K562 (cell line): ENCODE measurements around the gene SREBF1. TPM values are rescaled to one million over a fixed set of nuclear protein-coding genes. Genes with fewer than 3 reads are reported as not detected.

Experiments
- ATAC-seq: fragments of 200-7000 bp; cut with Tn5 transposase; 3 replicates; pipeline ENCODE4 v1.9.1; 2020; ENCODE audit warnings: moderate library complexity
- BruUV-seq: library from RNA; stranded (reverse); fragments of 400-500 nt; replicated peaks from 2 replicates; lab custom pipeline; 2021; lab: Mats Ljungman, UMichigan
- CTCF ChIA-PET: fragments of 300-600 bp; formaldehyde crosslinking; extraction: SDS; loops from one replicate; lab custom pipeline; 2021; ENCODE audit warnings: low intra/inter-chr PET ratio; lab: Yijun Ruan, JAX
- POLR2A ChIA-PET: fragments of 300-600, 350-650 bp; sonication (Branson Sonifier 250); formaldehyde crosslinking; extraction: SDS; loops from one replicate; lab custom pipeline; 2021; ENCODE audit warnings: antibody characterized with exemption, inconsistent platforms; lab: Yijun Ruan, JAX
- DNase-seq, 4 experiments: peaks; one replicate each; pipeline versions ENCODE4 v3.0.0 to v3.0.0-alpha.2; 2011 to 2018; ENCODE audit warnings: low spot score in 3 of 4, mixed read lengths in 3 of 4; ENCODE audit errors: extremely low read depth in 1 of 4
- FAIRE-seq: peaks from 2 replicates; lab custom pipeline; 2011; peaks lifted over from hg19 to GRCh38; lab: Jason Lieb, UNC
- H2AFZ ChIP-seq: 2 replicates; pipeline ENCODE4 v1.6.0; 2011; ENCODE audit warnings: low read depth, low read length, control low read depth, inconsistent platforms
- H3K27ac ChIP-seq: fragments of 200-600 bp; 3 replicates; pipeline ENCODE4 v1.8.0; 2011; ENCODE audit warnings: low read depth, mild to moderate bottlenecking, control low read depth, inconsistent platforms, low read length, moderate library complexity, mixed read lengths; ENCODE audit errors: extremely low read depth
- H3K27me3 ChIP-seq, 2 experiments: fragments of 300-600 bp in 1 of 2; 2 replicates in 1 of 2; 3 replicates in 1 of 2; pipeline versions ENCODE4 v1.6.0 to v1.8.0; 2011; ENCODE audit warnings: inconsistent platforms in 2 of 2, low read length in 2 of 2, mild to moderate bottlenecking in 1 of 2, mixed read lengths in 1 of 2, moderate library complexity in 1 of 2; ENCODE audit not compliant: control insufficient read depth in 2 of 2, insufficient read depth in 2 of 2
- H3K36me3 ChIP-seq: fragments of 300-600 bp; 3 replicates; pipeline ENCODE4 v1.8.0; 2011; ENCODE audit warnings: mild to moderate bottlenecking, low read length, inconsistent platforms; ENCODE audit not compliant: control insufficient read depth, insufficient read depth
- H3K4me1 ChIP-seq, 2 experiments: fragments of 200-600 bp in 1 of 2; replicated peaks in 1 of 2; 2 replicates in 1 of 2; 3 replicates in 1 of 2; pipeline versions ENCODE4 v1.5.1 to v1.8.0; 2011; ENCODE audit warnings: inconsistent platforms in 2 of 2, low read length in 2 of 2, mild to moderate bottlenecking in 1 of 2, mixed read lengths in 1 of 2, moderate library complexity in 1 of 2; ENCODE audit not compliant: control insufficient read depth in 2 of 2, insufficient read depth in 2 of 2
- H3K4me2 ChIP-seq: 2 replicates; pipeline ENCODE4 v1.6.1; 2011; ENCODE audit warnings: low read length, control low read depth, inconsistent platforms, mixed read lengths; ENCODE audit not compliant: insufficient read depth
- H3K4me3 ChIP-seq: fragments of 200-600 bp; sonication (generic), shearing (Covaris generic); 2 replicates; pipeline ENCODE4 v1.5.1; 2016; ENCODE audit warnings: control low read depth, inconsistent platforms
- H3K79me2 ChIP-seq: fragments of 200-600 bp; 3 replicates; pipeline ENCODE4 v1.8.0; 2011; ENCODE audit warnings: low read length, inconsistent platforms; ENCODE audit not compliant: control insufficient read depth, insufficient read depth
- H3K9ac ChIP-seq, 2 experiments: 2 replicates each; pipeline versions ENCODE4 v1.6.0 to v1.6.1; 2011; ENCODE audit warnings: low read depth in 2 of 2, low read length in 2 of 2, control low read depth in 1 of 2, inconsistent platforms in 1 of 2, mild to moderate bottlenecking in 1 of 2, mixed read lengths in 1 of 2; ENCODE audit not compliant: insufficient read depth in 1 of 2
- H3K9me1 ChIP-seq: one replicate; pipeline ENCODE4 v1.6.0; 2011; ENCODE audit warnings: inconsistent platforms, mild to moderate bottlenecking, low read length, moderate library complexity; ENCODE audit not compliant: control insufficient read depth, insufficient read depth
- H3K9me3 ChIP-seq: replicated peaks from 2 replicates; pipeline ENCODE4 v1.5.1; 2011; ENCODE audit warnings: low read depth, low read length, inconsistent platforms; ENCODE audit not compliant: control insufficient read depth, insufficient read depth
- H4K20me1 ChIP-seq: replicated peaks from 2 replicates; pipeline ENCODE4 v1.6.1; 2011; ENCODE audit warnings: low read length, inconsistent platforms, mixed read lengths; ENCODE audit not compliant: control insufficient read depth, insufficient read depth
- BCOR ChIP-seq: fragments of 450-650 bp; IDR thresholded peaks from 2 replicates; pipeline ENCODE4 v1.6.1; 2016
- ETV1 ChIP-seq: fragments of 450-650 bp; conservative IDR thresholded peaks from 2 replicates; pipeline ENCODE4 v1.6.1; 2016; ENCODE audit warnings: missing genetic modification characterization, control low read depth, low read depth, missing compliant biosample characterization
- KLF10 ChIP-seq: fragments of 250-450 bp; sonication (Bioruptor Pico); IDR thresholded peaks from 2 replicates; pipeline ENCODE4 v1.6.1; 2021; ENCODE audit warnings: matching md5 sums
- NONO ChIP-seq, 2 experiments: fragments of 200-400 bp in 1 of 2; fragments of 450-650 bp in 1 of 2; formaldehyde crosslinking in 1 of 2; IDR thresholded peaks; 2 replicates each; pipeline ENCODE4 v1.6.1; 2017; ENCODE audit warnings: low read depth in 2 of 2, mild to moderate bottlenecking in 2 of 2, moderate library complexity in 2 of 2, low read length in 1 of 2
- WGBS: fragments of 100-300 bp; shearing (Covaris generic); methylation state at CpG from one replicate; pipeline ENCODE4 v1.1.6; 2016; ENCODE audit warnings: low coverage, mixed read lengths; ENCODE audit not compliant: insufficient coverage; ENCODE audit errors: missing lambda C conversion rate; 5-methylcytosine and 5-hydroxymethylcytosine counted together
- in situ Hi-C: fragments of 300-500 bp; cut with MboI; formaldehyde crosslinking; loops from 4 replicates; pipeline ENCODE4 v1.15.0; 2018; ENCODE audit warnings: inconsistent platforms, mixed read lengths
- intact Hi-C: fragments of 100-400 bp; cut with micrococcal nuclease; formaldehyde crosslinking; loops from 2 replicates; pipeline ENCODE4 v1.14.2; 2022
- polyA plus RNA-seq, 8 experiments: library from polyadenylated mRNA; depleted of rRNA in 4 of 8; stranded (reverse) in 5 of 8; unstranded in 3 of 8; fragments of >200 nt; fragmentation: Nextera tagmentation in 2 of 8; fragmentation: Illumina TruSeq in 1 of 8; extraction: Ambion mirVana in 2 of 8; extraction: Trizol in 1 of 8; gene quantifications; 2 replicates each; pipeline versions ENCODE4 v1.2.1 to v1.2.3, GENCODE V29; 2011 to 2014; ENCODE audit warnings: inconsistent platforms in 1 of 8, missing spikeins in 1 of 8
- total RNA-seq, 7 experiments: library from RNA; depleted of rRNA in 6 of 7; stranded (reverse); fragments of >200 nt in 6 of 7; fragmentation: Illumina TruSeq in 2 of 7; extraction: Trizol in 2 of 7; gene quantifications; 2 replicates each; pipeline versions ENCODE4 v1.2.1 to v1.2.3, GENCODE V29; 2011 to 2021; ENCODE audit warnings: low replicate concordance in 1 of 7

Gene SREBF1
- total and polyA plus RNA-seq, 9 of the 15 experiments (the other 6 are each of a cell fraction or from before 2014, with no cell fraction given): 1.6 to 169 (median 69.4) TPM

DNA sequence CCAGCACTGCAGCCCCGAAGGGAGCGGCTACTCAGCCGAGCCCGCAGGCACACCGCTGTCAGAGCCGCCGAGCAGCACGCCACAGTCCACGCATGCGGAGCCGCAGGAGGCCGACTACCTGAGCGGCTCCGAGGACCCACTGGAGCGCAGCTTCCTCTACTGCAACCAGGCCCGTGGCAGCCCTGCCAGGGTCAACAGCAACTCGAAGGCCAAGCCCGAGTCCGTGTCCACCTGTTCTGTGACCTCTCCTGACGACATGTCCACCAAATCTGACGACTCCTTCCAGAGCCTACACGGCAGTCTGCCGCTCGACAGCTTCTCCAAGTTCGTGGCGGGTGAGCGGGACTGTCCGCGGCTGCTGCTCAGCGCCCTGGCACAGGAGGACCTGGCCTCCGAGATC lies 42.4 kb downstream of the SREBF1 start:
- intact Hi-C loops: no loop called here
- H4K20me1 ChIP-seq: no peaks in the 10 kb centered on the region

DNA sequence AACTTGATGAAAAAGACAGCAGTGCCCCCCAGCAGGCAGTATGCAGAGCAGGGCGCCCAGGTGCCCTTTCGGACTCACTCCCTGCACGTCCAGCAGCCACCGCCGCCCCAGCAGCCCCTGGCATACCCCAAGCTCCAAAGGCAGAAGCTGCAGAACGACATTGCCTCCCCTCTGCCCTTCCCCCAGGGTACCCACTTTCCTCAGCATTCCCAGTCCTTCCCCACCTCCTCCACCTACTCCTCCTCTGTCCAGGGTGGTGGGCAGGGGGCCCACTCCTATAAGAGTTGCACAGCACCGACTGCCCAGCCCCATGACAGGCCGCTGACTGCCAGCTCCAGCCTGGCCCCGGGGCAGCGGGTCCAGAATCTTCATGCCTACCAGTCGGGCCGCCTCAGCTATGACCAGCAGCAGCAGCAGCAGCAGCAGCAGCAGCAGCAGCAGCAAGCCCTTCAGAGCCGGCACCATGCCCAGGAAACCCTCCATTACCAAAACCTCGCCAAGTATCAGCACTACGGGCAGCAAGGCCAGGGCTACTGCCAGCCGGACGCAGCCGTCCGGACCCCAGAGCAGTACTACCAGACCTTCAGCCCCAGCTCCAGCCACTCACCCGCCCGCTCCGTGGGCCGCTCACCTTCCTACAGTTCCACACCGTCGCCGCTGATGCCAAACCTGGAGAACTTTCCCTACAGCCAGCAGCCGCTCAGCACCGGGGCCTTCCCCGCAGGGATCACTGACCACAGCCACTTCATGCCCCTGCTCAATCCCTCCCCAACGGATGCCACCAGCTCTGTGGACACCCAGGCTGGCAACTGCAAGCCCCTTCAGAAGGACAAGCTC lies 43.2 kb downstream of the SREBF1 start:
- Histone ChIP-seq H3K9ac (no peak overlapping the region; a peak in 1 of 4 replicates), H2AFZ (no peak overlapping the region), H3K36me3 (peaks cover 20% of the 10 kb centered on the region; the same call in 2 of the 3 replicates), H3K4me2 (no peak overlapping the region), H3K27me3 (no peaks in the 10 kb centered on the region), H3K79me2 (no peaks in the 10 kb centered on the region), H3K9me1 (no peaks in the 10 kb centered on the region), H3K27ac (no peak overlapping the region), H3K9me3 (no peaks in the 10 kb centered on the region), H4K20me1 (no peaks in the 10 kb centered on the region), H3K4me3 (no peak overlapping the region), H3K4me1 (peaks cover 0 to 54% of the 10 kb centered on the region in 2 experiments; a peak in 3 of 5 replicates)
- FAIRE-seq (no peak), DNase-seq (no peak), ATAC-seq (no peak)
- intact Hi-C loops (no loop called here), in situ Hi-C loops (no loop called here)
- TF ChIP-seq KLF10 (no peak), NONO (IDR thresholded peaks at IDR 0.05; ENCODE audit: low read depth in 2 of 2, low read length in 1 of 2) (no peak)
- ChIA-PET CTCF (no interaction called here), POLR2A (no interaction called here)
- no TSS peak for BruUV-seq
- 97% methylated on average over 13 of the region's 30 CpGs for WGBS

More for the DNA sequence above, 42.4 kb downstream of the SREBF1 start:
- Histone ChIP-seq H3K79me2 (no peaks in the 10 kb centered on the region), H3K9ac (no peak overlapping the region), H3K4me2 (no peak overlapping the region), H3K4me1 (peaks cover 0 to 51% of the 10 kb centered on the region in 2 experiments; a peak in 3 of 5 replicates), H3K9me3 (no peaks in the 10 kb centered on the region), H3K27me3 (no peaks in the 10 kb centered on the region), H2AFZ (no peak overlapping the region), H3K9me1 (no peaks in the 10 kb centered on the region), H3K27ac (no peak overlapping the region), H3K4me3 (no peak overlapping the region), H3K36me3 (peaks cover 20% of the 10 kb centered on the region; the same call in 2 of the 3 replicates)
- ChIA-PET CTCF (no interaction called here), POLR2A (no interaction called here)
- BruUV-seq: no TSS peak
- in situ Hi-C loops: no loop called here
- WGBS: 96% methylated on average over 25 of the region's 31 CpGs
- ATAC-seq: no peak
- no peak for DNase-seq
- no peak for FAIRE-seq
- TF ChIP-seq BCOR (no peak), ETV1 (no peak)
